GM12873 (cell line): ENCODE data around the gene EHD4.

Source experiments
- TF ChIP-seq, protein P1 (sequence below): IDR thresholded peaks from 2 replicates; pipeline ENCODE4 v1.5.1; 2012; ENCODE audit warnings: low read depth, mild to moderate bottlenecking, moderate library complexity, low read length, control low read depth; ENCODE audit not compliant: insufficient read depth; ENCODE audit errors: missing control alignments

EHD4 gene

DNA sequence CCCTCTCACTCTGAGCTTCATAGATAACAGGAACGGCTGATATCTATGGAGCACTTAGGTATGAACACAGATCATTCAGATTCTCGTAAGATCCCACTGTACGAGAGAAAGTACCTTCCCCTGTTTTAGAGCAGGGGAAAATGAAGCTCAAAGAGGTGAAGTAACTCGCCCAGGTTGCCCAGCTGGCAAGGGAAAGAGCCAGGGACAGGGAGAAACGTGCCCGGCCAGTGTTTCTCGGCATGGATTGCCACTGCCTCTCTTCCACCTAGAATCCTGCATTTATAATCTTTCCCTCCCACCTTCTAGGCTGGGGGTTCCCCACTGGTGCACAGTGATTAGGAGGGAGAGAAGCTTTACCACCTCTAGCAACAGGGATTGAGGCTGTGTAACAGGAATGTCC is 39.0 kb downstream of the EHD4 start:
- TF ChIP-seq, protein P1, sequence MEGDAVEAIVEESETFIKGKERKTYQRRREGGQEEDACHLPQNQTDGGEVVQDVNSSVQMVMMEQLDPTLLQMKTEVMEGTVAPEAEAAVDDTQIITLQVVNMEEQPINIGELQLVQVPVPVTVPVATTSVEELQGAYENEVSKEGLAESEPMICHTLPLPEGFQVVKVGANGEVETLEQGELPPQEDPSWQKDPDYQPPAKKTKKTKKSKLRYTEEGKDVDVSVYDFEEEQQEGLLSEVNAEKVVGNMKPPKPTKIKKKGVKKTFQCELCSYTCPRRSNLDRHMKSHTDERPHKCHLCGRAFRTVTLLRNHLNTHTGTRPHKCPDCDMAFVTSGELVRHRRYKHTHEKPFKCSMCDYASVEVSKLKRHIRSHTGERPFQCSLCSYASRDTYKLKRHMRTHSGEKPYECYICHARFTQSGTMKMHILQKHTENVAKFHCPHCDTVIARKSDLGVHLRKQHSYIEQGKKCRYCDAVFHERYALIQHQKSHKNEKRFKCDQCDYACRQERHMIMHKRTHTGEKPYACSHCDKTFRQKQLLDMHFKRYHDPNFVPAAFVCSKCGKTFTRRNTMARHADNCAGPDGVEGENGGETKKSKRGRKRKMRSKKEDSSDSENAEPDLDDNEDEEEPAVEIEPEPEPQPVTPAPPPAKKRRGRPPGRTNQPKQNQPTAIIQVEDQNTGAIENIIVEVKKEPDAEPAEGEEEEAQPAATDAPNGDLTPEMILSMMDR: no peak

GRCh38 chr15:41932511-41933289 is 39.7 kb downstream of the EHD4 start:
- TF ChIP-seq, protein P1: no peak

DNA sequence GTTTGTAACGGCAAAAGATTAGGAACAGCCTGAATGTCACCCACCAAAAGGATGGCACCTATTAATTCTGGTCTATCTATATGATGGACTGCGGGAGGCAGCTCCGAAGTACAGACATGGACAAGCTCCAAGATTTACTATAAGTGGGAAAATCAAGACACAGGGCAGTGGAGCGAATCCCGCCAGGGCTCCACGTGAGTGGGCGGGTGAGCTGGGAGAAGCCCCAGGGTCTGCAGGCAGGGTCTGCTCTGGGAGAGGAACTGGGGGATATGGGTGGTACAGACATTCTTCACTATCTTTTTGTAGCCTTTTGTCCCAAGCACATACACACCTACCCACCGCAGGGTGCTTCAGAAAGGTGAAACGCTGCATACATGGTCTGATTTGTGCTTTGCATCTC is 40.3 kb downstream of the EHD4 start:
- TF ChIP-seq, protein P1: no peak

DNA sequence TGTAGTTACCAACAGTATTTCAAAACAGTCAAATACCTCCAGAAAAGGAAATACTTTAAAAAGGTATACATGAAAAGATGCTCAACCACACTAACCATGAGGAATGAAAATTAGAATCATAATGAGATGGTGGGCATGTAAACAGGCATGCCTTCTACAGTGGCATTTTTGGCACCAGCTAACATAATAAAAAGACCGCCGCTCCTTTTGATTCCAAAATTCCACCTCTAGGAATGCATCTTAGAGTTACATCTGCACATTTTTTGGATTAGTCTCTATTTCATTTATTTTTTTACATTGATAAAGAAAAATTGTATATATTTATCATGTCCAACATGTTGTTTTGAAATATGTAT is 41.5 kb downstream of the EHD4 start:
- TF ChIP-seq, protein P1: no peak

DNA sequence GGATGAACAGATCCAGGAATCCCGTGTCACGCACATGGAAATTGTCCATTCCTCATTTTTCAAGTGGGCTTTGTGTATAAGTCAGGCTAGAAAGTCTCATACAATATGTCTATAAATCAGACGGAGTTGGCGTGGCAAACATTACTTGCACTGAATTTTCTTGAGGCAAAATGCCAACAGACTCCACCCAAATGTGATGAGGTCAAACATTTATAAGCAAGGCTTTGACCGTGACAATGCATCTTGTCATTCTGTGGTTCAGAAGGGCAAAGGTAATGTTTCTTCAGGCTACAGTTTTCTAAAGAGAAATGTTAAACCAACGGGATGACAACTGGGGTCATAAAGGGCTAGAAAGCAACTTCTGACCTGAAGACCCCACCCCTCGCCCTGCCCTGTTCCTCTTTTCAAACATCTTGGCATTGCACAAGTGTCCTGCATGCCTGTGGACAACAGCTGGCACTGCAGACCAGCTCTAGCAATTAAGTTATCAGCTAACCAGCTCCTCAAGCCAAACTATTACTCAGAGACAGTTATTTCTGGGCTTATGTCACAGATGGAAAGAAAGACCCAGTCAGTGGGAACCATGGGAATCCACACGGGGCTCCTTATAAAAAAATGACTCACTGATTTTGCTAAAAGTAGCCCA is 42.0 kb downstream of the EHD4 start:
- TF ChIP-seq, protein P1: no peak

DNA sequence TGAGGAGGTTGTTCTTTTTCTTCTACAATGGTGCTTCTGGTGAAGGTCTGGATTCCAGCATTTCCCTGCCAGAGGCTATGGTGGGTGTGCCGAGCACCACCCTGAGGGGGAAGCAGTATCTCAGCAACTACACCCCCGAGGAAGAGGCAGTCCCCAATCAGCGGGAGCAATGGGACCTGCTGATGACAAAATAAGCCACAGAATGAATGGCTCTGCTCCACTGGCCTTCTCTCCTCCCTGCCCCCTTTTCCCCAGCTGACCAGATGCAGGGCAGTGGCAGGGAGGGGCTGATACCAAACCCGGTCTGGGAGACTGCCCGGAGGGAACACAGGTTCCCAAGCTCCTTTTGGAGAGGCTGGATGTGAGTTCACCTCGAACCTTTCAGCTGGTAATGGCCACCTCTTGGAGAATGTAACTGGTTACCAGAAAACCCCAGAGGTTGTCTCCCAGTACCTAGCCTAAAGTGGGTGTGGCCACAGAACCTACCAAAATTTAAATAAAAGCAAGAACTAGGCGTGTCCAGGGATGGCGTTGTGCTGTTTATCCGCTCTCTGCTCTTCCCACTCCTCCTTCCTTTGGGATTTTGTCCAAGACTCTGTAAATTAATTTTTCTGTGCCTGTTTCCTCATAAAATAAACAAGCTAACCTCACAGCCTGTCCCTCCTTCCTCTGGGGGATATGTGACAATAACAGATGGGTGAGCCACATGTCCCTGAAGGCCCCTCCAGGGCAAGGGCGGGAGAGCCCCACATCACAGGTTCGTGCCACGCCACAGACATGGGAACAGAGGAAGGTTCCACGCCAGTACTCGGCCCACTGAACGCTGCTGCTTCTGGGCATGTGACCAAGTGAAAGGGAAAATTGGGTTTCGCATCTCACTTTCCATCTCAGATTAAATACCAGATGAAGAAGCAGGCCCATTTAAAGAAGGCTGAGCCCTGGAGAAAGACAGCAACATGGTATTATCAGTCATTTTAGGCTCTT is 43.4 kb downstream of the EHD4 start:
- TF ChIP-seq, protein P1: no peak

DNA sequence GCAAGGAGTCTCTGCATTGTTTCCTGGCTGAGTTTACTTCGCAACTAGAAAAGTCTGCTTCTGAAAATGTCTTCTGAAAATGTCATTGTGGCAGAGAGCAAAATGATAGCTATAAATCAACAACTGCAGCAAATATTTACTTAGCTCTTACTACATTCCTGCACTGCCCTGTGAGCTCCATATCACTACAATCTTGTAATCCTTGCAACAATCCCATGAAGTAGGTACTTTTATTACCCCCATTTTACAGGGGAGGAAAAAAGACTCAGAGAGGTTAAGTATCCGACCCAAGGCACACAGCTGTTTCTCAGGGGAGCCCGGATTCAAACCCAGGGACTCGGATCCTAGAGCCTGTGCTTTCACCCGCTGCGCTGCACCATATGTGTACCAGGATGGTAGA is 44.3 kb downstream of the EHD4 start:
- TF ChIP-seq, protein P1: no peak
